Measurements from ENCODE around the gene CTNNA2. TPM values are rescaled to one million over a fixed set of nuclear protein-coding genes. Genes with fewer than 3 reads are reported as not detected.

CTNNA2 gene
- total and polyA plus RNA-seq, 7 donors, result 0.03 to 0.36 (median 0.17) TPM; not detected in 4

DNA sequence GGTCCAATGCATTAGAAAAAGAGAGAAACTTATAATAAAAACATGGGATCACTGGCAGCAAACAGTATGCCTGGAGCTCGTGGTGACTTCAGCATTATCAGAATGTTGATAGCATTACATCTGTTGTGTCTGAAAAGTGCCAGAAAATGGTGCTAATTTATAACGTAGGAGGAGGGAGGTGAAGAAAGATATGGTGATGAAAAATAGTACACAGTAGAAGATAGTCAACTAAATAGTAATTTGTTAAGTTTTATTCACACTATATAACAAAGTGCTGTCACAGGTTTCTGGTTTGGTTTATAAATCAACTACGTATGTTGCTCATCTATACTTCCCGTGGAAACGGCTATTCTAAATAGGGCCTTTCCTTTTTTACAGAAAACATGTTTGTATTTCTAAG is 674.3 kb downstream of the CTNNA2 start:
- ATAC-seq (no peak), DNase-seq (no peak)
- intact Hi-C loops (cut with DNase I), result no loop called here
- TF ChIP-seq, protein P1, sequence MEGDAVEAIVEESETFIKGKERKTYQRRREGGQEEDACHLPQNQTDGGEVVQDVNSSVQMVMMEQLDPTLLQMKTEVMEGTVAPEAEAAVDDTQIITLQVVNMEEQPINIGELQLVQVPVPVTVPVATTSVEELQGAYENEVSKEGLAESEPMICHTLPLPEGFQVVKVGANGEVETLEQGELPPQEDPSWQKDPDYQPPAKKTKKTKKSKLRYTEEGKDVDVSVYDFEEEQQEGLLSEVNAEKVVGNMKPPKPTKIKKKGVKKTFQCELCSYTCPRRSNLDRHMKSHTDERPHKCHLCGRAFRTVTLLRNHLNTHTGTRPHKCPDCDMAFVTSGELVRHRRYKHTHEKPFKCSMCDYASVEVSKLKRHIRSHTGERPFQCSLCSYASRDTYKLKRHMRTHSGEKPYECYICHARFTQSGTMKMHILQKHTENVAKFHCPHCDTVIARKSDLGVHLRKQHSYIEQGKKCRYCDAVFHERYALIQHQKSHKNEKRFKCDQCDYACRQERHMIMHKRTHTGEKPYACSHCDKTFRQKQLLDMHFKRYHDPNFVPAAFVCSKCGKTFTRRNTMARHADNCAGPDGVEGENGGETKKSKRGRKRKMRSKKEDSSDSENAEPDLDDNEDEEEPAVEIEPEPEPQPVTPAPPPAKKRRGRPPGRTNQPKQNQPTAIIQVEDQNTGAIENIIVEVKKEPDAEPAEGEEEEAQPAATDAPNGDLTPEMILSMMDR (IDR thresholded peaks at IDR 0.05), result no peak
- Histone ChIP-seq H3K9me3 (no peaks in the 10 kb centered on the region), H3K4me3 (no peak overlapping the region), H3K27ac (no peak overlapping the region), H3K4me1 (no peaks in the 10 kb centered on the region), H3K36me3 (ENCODE audit: insufficient read depth in 1 of 2, low read depth in 1 of 2) (no peaks in the 10 kb centered on the region), H3K27me3 (ENCODE audit: insufficient read depth in 3 of 3, low read length in 2 of 3) (no peaks in the 10 kb centered on the region)
- WGBS, 3 donors, result 64 to 76% (median 68%) methylated on average over 5 of the region's 5 CpGs

- ATAC-seq, result no peak
- no peak overlapping the region for H3K4me3 ChIP-seq
- no peaks in the 10 kb centered on the region for H3K36me3 ChIP-seq (ENCODE audit: insufficient read depth in 1 of 2, low read depth in 1 of 2)
- H3K9me3 ChIP-seq, result no peaks in the 10 kb centered on the region
- H3K4me1 ChIP-seq, result no peaks in the 10 kb centered on the region
- 78 to 85% (median 84%) methylated on average over 5 of the region's 5 CpGs for WGBS, 3 donors
- no peaks in the 10 kb centered on the region for H3K27me3 ChIP-seq (ENCODE audit: insufficient read depth in 3 of 3, low read length in 2 of 3)
- H3K27ac ChIP-seq, result no peak overlapping the region
- TF ChIP-seq, protein P1 (IDR thresholded peaks at IDR 0.05), result no peak
- DNase-seq, result no peak
- intact Hi-C loops (cut with DNase I), result no loop called here
Measured at GRCh38 chr2:80190166-80190565, 677.3 kb downstream of the CTNNA2 start.

DNA sequence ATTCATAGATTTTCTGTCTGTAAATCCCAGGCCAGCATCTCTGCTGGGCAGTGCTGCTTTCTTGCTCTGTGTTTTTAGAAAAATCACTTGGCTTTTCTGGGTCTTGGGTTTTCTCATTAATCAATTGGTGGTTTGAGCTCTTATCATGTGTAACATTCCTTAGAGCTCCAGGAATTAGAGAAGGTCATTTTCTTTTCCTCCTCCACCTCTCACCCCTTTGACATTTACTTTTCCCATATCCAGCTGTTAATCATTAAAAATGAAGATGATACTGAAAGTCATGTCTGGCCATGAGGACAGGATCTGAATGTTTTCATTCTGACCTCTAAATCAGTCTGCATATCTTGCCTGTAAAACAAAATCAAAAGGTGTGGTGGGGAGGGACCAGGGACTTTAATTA is 680.7 kb downstream of the CTNNA2 start:
- H3K9me3 ChIP-seq, result no peaks in the 10 kb centered on the region
- no peaks in the 10 kb centered on the region for H3K36me3 ChIP-seq (ENCODE audit: insufficient read depth in 1 of 2, low read depth in 1 of 2)
- ATAC-seq (no peak), DNase-seq (no peak)
- intact Hi-C loops (cut with DNase I), result no loop called here
- H3K27me3 ChIP-seq (ENCODE audit: insufficient read depth in 3 of 3, low read length in 2 of 3), result no peaks in the 10 kb centered on the region
- no peak overlapping the region for H3K4me3 ChIP-seq
- TF ChIP-seq, protein P1 (IDR thresholded peaks at IDR 0.05), result no peak
- no peak overlapping the region for H3K27ac ChIP-seq
- no peaks in the 10 kb centered on the region for H3K4me1 ChIP-seq

GRCh38 chr2:80195034-80195433 is 682.2 kb downstream of the CTNNA2 start:
- H3K27me3 ChIP-seq (ENCODE audit: insufficient read depth in 3 of 3, low read length in 2 of 3), result no peaks in the 10 kb centered on the region
- H3K4me1 ChIP-seq, result no peaks in the 10 kb centered on the region
- TF ChIP-seq, protein P1 (IDR thresholded peaks at IDR 0.05), result no peak
- no peaks in the 10 kb centered on the region for H3K9me3 ChIP-seq
- no peaks in the 10 kb centered on the region for H3K36me3 ChIP-seq (ENCODE audit: insufficient read depth in 1 of 2, low read depth in 1 of 2)
- H3K4me3 ChIP-seq, result no peak overlapping the region
- DNase-seq, result no peak
- intact Hi-C loops (cut with DNase I), result no loop called here
- 48 to 74% (median 65%) methylated on average over 2 of the region's 2 CpGs for WGBS, 3 donors
- ATAC-seq, result no peak
- no peak overlapping the region for H3K27ac ChIP-seq

DNA sequence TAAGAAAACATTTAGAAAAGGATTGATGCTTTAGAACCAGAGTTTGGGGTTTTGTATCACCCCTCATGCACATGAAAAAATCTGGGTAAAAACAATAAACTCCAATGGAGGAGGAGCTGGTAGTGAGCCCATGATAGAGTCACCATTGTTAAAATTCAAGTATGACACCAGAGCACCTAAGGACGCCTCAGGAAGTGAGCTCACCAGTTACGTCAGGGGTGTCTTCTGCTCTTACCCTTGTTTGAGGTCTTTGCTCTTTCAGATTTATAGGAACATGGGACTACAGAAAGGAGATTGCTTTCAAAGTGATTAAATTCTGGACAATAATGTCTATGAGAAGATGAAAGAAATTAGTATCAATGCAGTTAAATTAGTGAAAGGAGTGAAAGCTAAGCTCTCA is 685.2 kb downstream of the CTNNA2 start:
- TF ChIP-seq, protein P1 (IDR thresholded peaks at IDR 0.05), result no peak

More for the DNA sequence above, 685.2 kb downstream of the CTNNA2 start:
- no peak overlapping the region for H3K4me3 ChIP-seq
- DNase-seq (no peak), ATAC-seq (no peak)
- no peak overlapping the region for H3K27ac ChIP-seq
- WGBS, 3 donors, result 80 to 88% (median 81%) methylated on average over 2 of the region's 2 CpGs
- no peaks in the 10 kb centered on the region for H3K9me3 ChIP-seq
- no peaks in the 10 kb centered on the region for H3K4me1 ChIP-seq
- intact Hi-C loops (cut with DNase I), result no loop called here
- H3K27me3 ChIP-seq (ENCODE audit: insufficient read depth in 3 of 3, low read length in 2 of 3), result no peaks in the 10 kb centered on the region
- no peaks in the 10 kb centered on the region for H3K36me3 ChIP-seq (ENCODE audit: insufficient read depth in 1 of 2, low read depth in 1 of 2)
